ENCODE data around the gene ATP9B. TPM values are rescaled to one million over a fixed set of nuclear protein-coding genes. Genes with fewer than 3 reads are reported as not detected.

The ATP9B gene
- total RNA-seq, 1 donor from 2014 or later = 52.0 TPM

DNA sequence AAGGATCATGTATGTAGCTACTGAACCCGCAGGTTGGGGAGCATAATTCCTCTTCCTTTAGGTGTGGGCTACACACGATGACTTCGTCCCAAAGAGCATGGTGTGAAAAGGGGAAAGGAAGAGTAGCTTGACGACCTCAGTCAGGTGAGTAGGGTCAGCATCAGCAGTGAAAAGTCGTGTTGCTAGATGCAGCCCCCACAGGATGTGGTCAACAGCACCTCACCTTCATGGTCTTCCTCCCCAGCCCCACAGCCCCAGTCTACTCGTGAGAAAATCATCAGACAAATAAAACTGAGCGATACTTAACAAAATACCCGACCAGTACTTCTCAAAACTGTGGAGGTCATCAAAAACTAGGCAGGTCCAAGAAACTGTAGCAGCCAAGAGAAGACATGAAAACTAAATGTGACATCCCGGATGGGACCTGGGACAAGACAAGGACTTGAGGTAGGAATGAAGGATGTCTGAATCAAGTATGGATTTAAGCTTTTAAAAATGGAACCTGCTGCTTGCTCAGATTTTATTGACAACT is 249.0 kb downstream of the ATP9B start:
- no peaks in the 10 kb centered on the region for H3K27me3 Mint-ChIP-seq (ENCODE audit: low read depth)
- H3K9me3 Mint-ChIP-seq = peaks cover 6% of the 10 kb centered on the region
- peaks cover 33% of the 10 kb centered on the region for H3K36me3 Mint-ChIP-seq
- no peak overlapping the region for H3K27ac Mint-ChIP-seq
- no peak overlapping the region for H3K4me3 Mint-ChIP-seq
- no peaks in the 10 kb centered on the region for H3K4me1 Mint-ChIP-seq
- no peak for DNase-seq (ENCODE audit: low spot score in 2 of 2, unreplicated experiment in 2 of 2)
- TF ChIP-seq, protein P1, sequence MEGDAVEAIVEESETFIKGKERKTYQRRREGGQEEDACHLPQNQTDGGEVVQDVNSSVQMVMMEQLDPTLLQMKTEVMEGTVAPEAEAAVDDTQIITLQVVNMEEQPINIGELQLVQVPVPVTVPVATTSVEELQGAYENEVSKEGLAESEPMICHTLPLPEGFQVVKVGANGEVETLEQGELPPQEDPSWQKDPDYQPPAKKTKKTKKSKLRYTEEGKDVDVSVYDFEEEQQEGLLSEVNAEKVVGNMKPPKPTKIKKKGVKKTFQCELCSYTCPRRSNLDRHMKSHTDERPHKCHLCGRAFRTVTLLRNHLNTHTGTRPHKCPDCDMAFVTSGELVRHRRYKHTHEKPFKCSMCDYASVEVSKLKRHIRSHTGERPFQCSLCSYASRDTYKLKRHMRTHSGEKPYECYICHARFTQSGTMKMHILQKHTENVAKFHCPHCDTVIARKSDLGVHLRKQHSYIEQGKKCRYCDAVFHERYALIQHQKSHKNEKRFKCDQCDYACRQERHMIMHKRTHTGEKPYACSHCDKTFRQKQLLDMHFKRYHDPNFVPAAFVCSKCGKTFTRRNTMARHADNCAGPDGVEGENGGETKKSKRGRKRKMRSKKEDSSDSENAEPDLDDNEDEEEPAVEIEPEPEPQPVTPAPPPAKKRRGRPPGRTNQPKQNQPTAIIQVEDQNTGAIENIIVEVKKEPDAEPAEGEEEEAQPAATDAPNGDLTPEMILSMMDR (IDR thresholded peaks at IDR 0.05; ENCODE audit: unreplicated experiment) = no peak

DNA sequence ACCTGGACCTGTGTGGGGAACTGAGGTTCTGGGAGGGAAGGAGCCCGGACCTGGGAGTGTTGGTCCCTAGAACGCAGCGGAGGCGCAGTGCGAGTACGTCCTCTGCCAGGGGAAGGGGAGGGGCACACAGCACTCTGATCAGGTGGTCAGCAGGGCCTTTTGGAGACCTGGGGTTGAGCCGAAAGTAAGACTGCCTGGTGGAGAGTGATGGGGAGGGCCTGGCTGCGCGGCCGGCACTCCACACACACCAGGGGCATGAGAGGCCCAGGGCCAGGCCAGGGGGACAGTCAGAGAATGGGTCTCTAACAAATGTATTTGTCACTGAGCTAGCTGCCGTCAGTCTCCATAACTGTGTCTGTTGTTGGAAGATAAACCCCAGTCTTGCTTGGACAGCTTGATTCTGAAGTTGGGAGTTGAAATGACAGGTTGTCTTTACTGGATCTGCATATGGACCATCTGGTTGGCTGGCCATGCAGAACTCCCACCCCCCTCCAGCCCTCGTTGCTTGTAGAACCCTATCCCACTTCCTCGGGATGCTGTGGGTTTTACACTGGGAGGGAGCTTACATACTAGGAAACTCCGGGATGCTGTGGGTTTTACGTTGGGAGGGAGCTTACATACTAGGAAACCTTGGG is 251.1 kb downstream of the ATP9B start:
- Mint-ChIP-seq H3K4me1 (no peaks in the 10 kb centered on the region), H3K4me3 (no peak overlapping the region)

DNA sequence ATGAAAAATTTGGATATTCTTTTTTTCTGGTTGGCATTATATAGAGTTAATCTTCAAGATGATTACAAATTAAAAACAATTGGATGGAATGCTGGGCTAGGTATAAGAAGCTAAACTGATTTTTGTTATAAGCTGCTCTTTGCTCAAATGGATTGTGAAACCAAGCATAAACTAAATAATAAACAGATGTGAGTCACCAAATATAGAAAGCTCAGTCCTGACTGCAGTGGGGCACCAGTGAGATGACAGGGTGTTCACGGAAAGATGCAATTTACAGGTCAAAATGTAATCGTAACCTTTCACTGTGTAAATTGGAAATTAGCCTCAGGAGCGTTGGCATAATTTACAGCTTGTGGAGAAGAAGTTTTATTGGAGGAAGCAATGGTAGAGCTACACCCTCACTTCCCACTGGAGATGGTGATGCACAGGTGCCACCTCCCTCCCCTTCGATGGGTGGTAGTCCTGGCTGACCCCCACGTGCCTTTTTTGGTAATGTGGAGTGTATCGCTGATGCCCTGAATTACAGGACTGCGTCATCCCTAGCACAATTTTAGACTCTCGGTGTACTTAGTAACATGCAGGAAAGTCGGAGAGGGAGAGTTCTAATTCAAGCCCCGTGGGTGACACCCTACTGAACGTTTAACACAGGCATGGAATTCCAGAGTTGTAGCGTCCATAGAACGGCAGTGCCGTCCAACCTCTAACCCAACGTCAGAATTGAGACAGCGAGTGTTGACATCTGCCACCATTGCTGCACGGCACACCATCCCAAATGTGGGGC is 252.6 kb downstream of the ATP9B start:
- Mint-ChIP-seq H3K9me3 (peaks cover 5% of the 10 kb centered on the region), H3K4me1 (no peaks in the 10 kb centered on the region), H3K27me3 (ENCODE audit: low read depth) (no peaks in the 10 kb centered on the region), H3K4me3 (no peak overlapping the region), H3K27ac (no peak overlapping the region), H3K36me3 (peaks cover 23% of the 10 kb centered on the region)
- DNase-seq (ENCODE audit: low spot score in 2 of 2, unreplicated experiment in 2 of 2) = no peak
- TF ChIP-seq, protein P1 (IDR thresholded peaks at IDR 0.05; ENCODE audit: unreplicated experiment) = no peak

More for the DNA sequence above, 251.1 kb downstream of the ATP9B start:
- TF ChIP-seq, protein P1 (IDR thresholded peaks at IDR 0.05; ENCODE audit: unreplicated experiment) = no peak
- Mint-ChIP-seq H3K27ac (no peak overlapping the region), H3K27me3 (ENCODE audit: low read depth) (no peaks in the 10 kb centered on the region), H3K36me3 (peaks cover 36% of the 10 kb centered on the region), H3K9me3 (peaks cover 9% of the 10 kb centered on the region)
- DNase-seq (ENCODE audit: low spot score in 2 of 2, unreplicated experiment in 2 of 2) = no peak

DNA sequence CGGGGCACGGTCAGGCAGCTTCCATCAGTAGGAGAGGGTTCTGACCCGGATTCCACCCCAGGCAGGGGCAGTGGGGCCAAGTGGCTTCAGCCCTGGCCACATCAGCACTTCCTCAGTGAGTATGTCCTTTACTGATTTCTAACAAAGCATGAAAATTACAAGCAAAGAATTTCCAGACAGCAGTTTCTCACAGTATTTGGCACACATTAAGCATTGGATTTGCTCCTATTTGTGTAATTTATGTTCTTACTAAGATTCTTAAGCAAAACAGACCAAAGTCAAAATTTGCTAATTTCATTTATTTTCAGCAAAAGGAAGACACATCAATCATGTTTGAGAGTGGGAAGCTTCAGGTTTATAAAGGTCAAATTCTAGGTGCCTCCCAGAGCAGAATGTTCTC is 253.2 kb downstream of the ATP9B start:
- Mint-ChIP-seq H3K36me3 (peaks cover 26% of the 10 kb centered on the region), H3K27me3 (ENCODE audit: low read depth) (no peaks in the 10 kb centered on the region), H3K9me3 (peaks cover 8% of the 10 kb centered on the region), H3K27ac (no peak overlapping the region), H3K4me1 (no peaks in the 10 kb centered on the region), H3K4me3 (no peak overlapping the region)
- DNase-seq (ENCODE audit: low spot score in 2 of 2, unreplicated experiment in 2 of 2) = no peak
- TF ChIP-seq, protein P1 (IDR thresholded peaks at IDR 0.05; ENCODE audit: unreplicated experiment) = no peak

DNA sequence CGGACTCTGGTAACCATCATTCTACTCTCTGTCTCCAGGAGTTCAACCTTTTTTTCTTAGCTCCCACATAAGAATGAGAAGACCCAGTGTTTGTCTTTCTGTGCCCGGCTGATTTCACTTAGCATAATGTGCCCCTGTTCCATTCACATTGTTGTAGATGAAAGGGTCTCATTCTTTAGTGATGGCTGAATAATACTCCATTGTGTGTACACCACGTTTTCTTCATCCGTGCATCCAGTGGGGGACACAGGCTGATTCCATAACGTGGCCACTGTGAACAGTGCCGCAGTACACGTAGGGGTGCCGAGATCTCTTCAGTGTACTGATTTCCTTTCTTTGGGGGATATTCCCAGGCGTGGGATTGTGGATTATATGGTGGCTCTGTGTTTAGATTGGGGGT is 254.3 kb downstream of the ATP9B start:
- DNase-seq (ENCODE audit: low spot score in 2 of 2, unreplicated experiment in 2 of 2) = no peak
- H3K4me3 Mint-ChIP-seq = no peak overlapping the region
- peaks cover 19% of the 10 kb centered on the region for H3K36me3 Mint-ChIP-seq
- no peaks in the 10 kb centered on the region for H3K4me1 Mint-ChIP-seq
- H3K27me3 Mint-ChIP-seq (ENCODE audit: low read depth) = no peaks in the 10 kb centered on the region
- no peak overlapping the region for H3K27ac Mint-ChIP-seq
- TF ChIP-seq, protein P1 (IDR thresholded peaks at IDR 0.05; ENCODE audit: unreplicated experiment) = no peak
- H3K9me3 Mint-ChIP-seq = peaks cover 8% of the 10 kb centered on the region
